PC-3 (cell line): ENCODE data around the gene INO80E. TPM values are rescaled to one million over a fixed set of nuclear protein-coding genes. Genes with fewer than 3 reads are reported as not detected.

Source experiments
- ATAC-seq: fragments of 200-7000 bp; cut with Tn5 transposase; 2 replicates; pipeline ENCODE4 v1.9.1; 2020; ENCODE audit warnings: mild to moderate bottlenecking, moderate library complexity
- BruUV-seq: library from RNA; stranded (reverse); fragments of 400-500 nt; replicated peaks from 2 replicates; lab custom pipeline; 2021; lab: Mats Ljungman, UMichigan
- CTCF ChIA-PET: fragments of 300-600 bp; sonication (Branson Sonifier 250); formaldehyde crosslinking; loops from one replicate; lab custom pipeline; 2022; ENCODE audit warnings: antibody characterized with exemption; lab: Charles Lee
- POLR2A ChIA-PET: fragments of 300-600 bp; sonication (Branson Sonifier 250); formaldehyde crosslinking; loops from one replicate; lab custom pipeline; 2022; ENCODE audit warnings: antibody characterized with exemption; ENCODE audit not compliant: unreplicated experiment; lab: Charles Lee
- DNase-seq: peaks from one replicate; pipeline ENCODE4 v3.0.0-alpha.2; 2015
- H2AFZ ChIP-seq: fragments of 300-600 bp; sonication (generic); 2 replicates; pipeline ENCODE4 v1.6.0; 2016; ENCODE audit warnings: antibody characterized with exemption, low read length
- H3F3A ChIP-seq: fragments of 300-600 bp; sonication (generic); one replicate; pipeline ENCODE4 v1.6.0; 2017; ENCODE audit warnings: antibody characterized with exemption, low read length, control low read depth, mild to moderate bottlenecking; ENCODE audit not compliant: unreplicated experiment
- H3K27ac ChIP-seq: fragments of 300-600 bp; sonication (generic); 2 replicates; pipeline ENCODE4 v1.5.1; 2016; ENCODE audit warnings: mild to moderate bottlenecking, low read length
- H3K27me3 ChIP-seq: fragments of 300-600 bp; sonication (generic); 2 replicates; pipeline ENCODE4 v1.6.1; 2016; ENCODE audit warnings: low read length, mixed read lengths
- H3K36me3 ChIP-seq: fragments of 300-600 bp; sonication (generic); 2 replicates; pipeline ENCODE4 v1.6.1; 2016; ENCODE audit warnings: low read depth, mixed run types, low read length, mixed read lengths
- H3K4me1 ChIP-seq: fragments of 300-600 bp; sonication (generic); 2 replicates; pipeline ENCODE4 v1.5.1; 2016; ENCODE audit warnings: low read length; ENCODE audit not compliant: insufficient read depth
- H3K4me2 ChIP-seq: fragments of 300-600 bp; sonication (generic); 2 replicates; pipeline ENCODE4 v1.6.0; 2016; ENCODE audit warnings: low read length
- H3K4me3 ChIP-seq: fragments of 300-600 bp; sonication (generic); 2 replicates; pipeline ENCODE4 v1.5.1; 2016; ENCODE audit warnings: mild to moderate bottlenecking, low read length, mixed read lengths
- H3K79me2 ChIP-seq: fragments of 300-600 bp; sonication (generic); 2 replicates; pipeline ENCODE4 v1.6.1; 2017; ENCODE audit warnings: low read length, mixed read lengths
- H3K9ac ChIP-seq: fragments of 300-600 bp; sonication (generic); 2 replicates; pipeline ENCODE4 v1.6.0; 2016; ENCODE audit warnings: mild to moderate bottlenecking, low read length
- H3K9me2 ChIP-seq: fragments of 300-600 bp; sonication (generic); replicated peaks from 2 replicates; pipeline ENCODE4 v1.6.1; 2016; ENCODE audit warnings: mixed run types, low read length, mixed read lengths
- H3K9me3 ChIP-seq: fragments of 300-600 bp; sonication (generic); 2 replicates; pipeline ENCODE4 v1.6.1; 2016; ENCODE audit warnings: low read length, mixed read lengths
- H4K20me1 ChIP-seq: fragments of 300-600 bp; sonication (generic); 2 replicates; pipeline ENCODE4 v1.6.1; 2016; ENCODE audit warnings: low read length, mixed read lengths
- CTCF ChIP-seq: fragments of 300-600 bp; sonication (generic); conservative IDR thresholded peaks from 2 replicates; pipeline ENCODE4 v1.5.1; 2017; ENCODE audit warnings: antibody characterized with exemption, low read depth, mild to moderate bottlenecking, low read length
- EZH2 ChIP-seq: fragments of 300-600 bp; sonication (generic); IDR thresholded peaks from one replicate; pipeline ENCODE4 v1.6.1; 2017; ENCODE audit warnings: antibody characterized with exemption, mild to moderate bottlenecking, low read length; ENCODE audit not compliant: unreplicated experiment
- EZH2phosphoT487 ChIP-seq: fragments of 300-600 bp; sonication (generic); IDR thresholded peaks from 2 replicates; pipeline ENCODE4 v1.6.1; 2018; ENCODE audit warnings: mild to moderate bottlenecking, antibody characterized with exemption, low read length, borderline replicate concordance
- intact Hi-C: fragments of 100-400 bp; cut with micrococcal nuclease; formaldehyde crosslinking; loops from 2 replicates; pipeline ENCODE4 v1.9.0; 2023
- total RNA-seq: library from RNA; depleted of rRNA; stranded (reverse); fragments of >200 nt; gene quantifications from 2 replicates; pipeline ENCODE4 v1.2.3, GENCODE V29; 2014

INO80E gene
- total RNA-seq, 1 experiment from 2014 or later = 70.3 TPM

DNA sequence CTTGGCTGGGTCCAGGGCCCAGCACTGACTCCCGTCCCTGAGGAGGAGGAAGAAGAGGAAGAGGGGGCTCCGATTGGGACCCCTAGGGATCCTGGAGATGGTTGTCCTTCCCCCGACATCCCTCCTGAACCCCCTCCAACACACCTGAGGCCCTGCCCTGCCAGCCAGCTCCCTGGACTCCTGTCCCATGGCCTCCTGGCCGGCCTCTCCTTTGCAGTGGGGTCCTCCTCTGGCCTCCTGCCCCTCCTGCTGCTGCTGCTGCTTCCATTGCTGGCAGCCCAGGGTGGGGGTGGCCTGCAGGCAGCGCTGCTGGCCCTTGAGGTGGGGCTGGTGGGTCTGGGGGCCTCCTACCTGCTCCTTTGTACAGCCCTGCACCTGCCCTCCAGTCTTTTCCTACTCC is 9.1 kb upstream of the INO80E start:
- POLR2A ChIA-PET = no interaction called here
- ATAC-seq (no peak), DNase-seq (no peak)
- H3F3A ChIP-seq = no peaks in the 10 kb centered on the region
- no peaks in the 10 kb centered on the region for H4K20me1 ChIP-seq
- H3K27me3 ChIP-seq = no peaks in the 10 kb centered on the region
- H3K9ac ChIP-seq = no peak overlapping the region
- no peak for TF ChIP-seq EZH2phosphoT487
- no peak for TF ChIP-seq CTCF
- TF ChIP-seq EZH2 = no peak
- no peaks in the 10 kb centered on the region for H3K9me2 ChIP-seq
- H3K9me3 ChIP-seq = no peaks in the 10 kb centered on the region
- intact Hi-C loops = no loop called here
- H3K4me2 ChIP-seq = no peak overlapping the region
- peaks cover 10% of the 10 kb centered on the region for H3K36me3 ChIP-seq
- CTCF ChIA-PET = no interaction called here
- no peak overlapping the region for H3K27ac ChIP-seq
- no peaks in the 10 kb centered on the region for H3K4me1 ChIP-seq
- H3K79me2 ChIP-seq = no peaks in the 10 kb centered on the region
- H3K4me3 ChIP-seq = no peak overlapping the region
- BruUV-seq = no TSS peak
- no peak overlapping the region for H2AFZ ChIP-seq

DNA sequence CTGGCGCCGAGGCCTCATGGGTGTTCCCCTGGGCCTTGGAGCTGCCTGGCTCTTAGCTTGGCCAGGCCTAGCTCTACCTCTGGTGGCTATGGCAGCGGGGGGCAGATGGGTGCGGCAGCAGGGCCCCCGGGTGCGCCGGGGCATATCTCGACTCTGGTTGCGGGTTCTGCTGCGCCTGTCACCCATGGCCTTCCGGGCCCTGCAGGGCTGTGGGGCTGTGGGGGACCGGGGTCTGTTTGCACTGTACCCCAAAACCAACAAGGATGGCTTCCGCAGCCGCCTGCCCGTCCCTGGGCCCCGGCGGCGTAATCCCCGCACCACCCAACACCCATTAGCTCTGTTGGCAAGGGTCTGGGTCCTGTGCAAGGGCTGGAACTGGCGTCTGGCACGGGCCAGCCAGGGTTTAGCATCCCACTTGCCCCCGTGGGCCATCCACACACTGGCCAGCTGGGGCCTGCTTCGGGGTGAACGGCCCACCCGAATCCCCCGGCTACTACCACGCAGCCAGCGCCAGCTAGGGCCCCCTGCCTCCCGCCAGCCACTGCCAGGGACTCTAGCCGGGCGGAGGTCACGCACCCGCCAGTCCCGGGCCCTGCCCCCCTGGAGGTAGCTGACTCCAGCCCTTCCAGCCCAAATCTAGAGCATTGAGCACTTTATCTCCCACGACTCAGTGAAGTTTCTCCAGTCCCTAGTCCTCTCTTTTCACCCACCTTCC is 8.5 kb upstream of the INO80E start:
- no peaks in the 10 kb centered on the region for H4K20me1 ChIP-seq
- POLR2A ChIA-PET = no interaction called here
- no peak overlapping the region for H3K27ac ChIP-seq
- DNase-seq (no peak), ATAC-seq (no peak)
- H3K9me3 ChIP-seq = no peaks in the 10 kb centered on the region
- intact Hi-C loops = no loop called here
- no peaks in the 10 kb centered on the region for H3F3A ChIP-seq
- H3K4me1 ChIP-seq = no peaks in the 10 kb centered on the region
- TF ChIP-seq EZH2phosphoT487 = no peak
- TF ChIP-seq EZH2 = no peak
- no peak for TF ChIP-seq CTCF
- H3K9ac ChIP-seq = no peak overlapping the region
- H3K27me3 ChIP-seq = no peaks in the 10 kb centered on the region
- H3K4me3 ChIP-seq = no peak overlapping the region
- no peak overlapping the region for H2AFZ ChIP-seq
- CTCF ChIA-PET = no interaction called here
- BruUV-seq = no TSS peak
- no peaks in the 10 kb centered on the region for H3K9me2 ChIP-seq
- no peaks in the 10 kb centered on the region for H3K79me2 ChIP-seq
- no peak overlapping the region for H3K4me2 ChIP-seq
- peaks cover 8% of the 10 kb centered on the region for H3K36me3 ChIP-seq

GRCh38 chr16:29988346-29989075 is 7.5 kb upstream of the INO80E start:
- H3K36me3 ChIP-seq = peaks cover 14% of the 10 kb centered on the region
- intact Hi-C loops = no loop called here

More at GRCh38 chr16:29988346-29989075, 7.5 kb upstream of the INO80E start:
- no peak overlapping the region for H3K27ac ChIP-seq
- H3K27me3 ChIP-seq = no peaks in the 10 kb centered on the region
- DNase-seq (no peak), ATAC-seq (no peak)
- H3K4me2 ChIP-seq = no peak overlapping the region
- H3K4me3 ChIP-seq = no peak overlapping the region
- no peak overlapping the region for H2AFZ ChIP-seq
- no TSS peak for BruUV-seq
- H3K4me1 ChIP-seq = no peaks in the 10 kb centered on the region
- no peaks in the 10 kb centered on the region for H3F3A ChIP-seq
- no peaks in the 10 kb centered on the region for H4K20me1 ChIP-seq
- no peaks in the 10 kb centered on the region for H3K9me2 ChIP-seq
- H3K9me3 ChIP-seq = no peaks in the 10 kb centered on the region
- ChIA-PET CTCF (no interaction called here), POLR2A (interaction anchor here (0.6 kb wide), 1 partner anchor 110 kb away, joined by 4 read pairs; no protein-coding TSS in a partner anchor)
- H3K9ac ChIP-seq = no peak overlapping the region
- H3K79me2 ChIP-seq = no peaks in the 10 kb centered on the region
- no peak for TF ChIP-seq CTCF
- TF ChIP-seq EZH2phosphoT487 = no peak
- TF ChIP-seq EZH2 = no peak
